ENCODE data around the gene BRD1. TPM values are rescaled to one million over a fixed set of nuclear protein-coding genes. Genes with fewer than 3 reads are reported as not detected.

BRD1 gene
- polyA plus RNA-seq, 3 donors = 0.61 to 13.8 (median 0.86) TPM

DNA sequence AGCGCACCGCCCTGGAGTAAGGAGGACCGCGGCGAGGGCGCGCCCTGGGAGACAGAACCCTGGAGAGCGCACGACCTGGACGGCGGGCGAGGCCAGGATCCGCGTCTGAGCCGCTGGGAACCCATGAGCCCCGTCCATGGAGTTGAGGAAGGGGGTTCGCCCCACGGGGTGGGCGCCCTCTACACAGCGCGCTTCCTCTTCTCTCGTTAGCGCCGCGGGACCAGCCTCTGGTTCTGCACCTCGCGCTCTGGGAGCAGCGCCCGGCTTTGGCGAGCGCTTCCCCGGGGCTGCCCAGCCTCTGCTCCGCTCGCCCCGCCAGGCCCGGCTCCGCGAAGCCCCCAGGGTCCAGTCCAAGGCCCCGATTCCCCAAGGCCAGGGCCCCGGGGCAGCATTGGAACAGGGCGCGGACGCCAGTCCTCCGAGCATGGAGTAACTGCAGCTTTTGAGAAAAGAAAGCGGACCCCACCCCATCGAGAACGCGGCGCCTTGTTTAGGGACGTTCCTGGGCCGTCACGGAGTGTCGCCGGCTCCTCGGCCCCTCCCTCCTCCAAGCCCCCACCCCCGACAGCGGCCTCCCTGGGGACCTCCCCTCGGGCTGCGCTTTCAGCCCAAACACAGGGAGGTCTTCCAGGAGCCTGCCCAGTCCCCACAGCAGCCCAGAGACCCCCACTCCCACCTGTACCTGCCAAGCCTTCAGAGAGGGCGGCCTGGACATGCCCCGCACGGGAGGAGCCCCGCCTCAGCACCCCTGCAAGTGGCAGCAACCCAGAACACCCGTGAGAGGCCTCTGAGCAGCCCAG, 56.2 kb downstream of the BRD1 start:
- no peak overlapping the region for H3K27ac Mint-ChIP-seq
- intact Hi-C loops (cut with micrococcal nuclease) = no loop called here
- Histone ChIP-seq H3K36me3 (replicated peaks in 1 of 2; ENCODE audit: control insufficient read depth in 1 of 2, insufficient read depth in 2 of 2, low read length in 2 of 2) (peaks cover 35 to 48% of the 10 kb centered on the region in 2 donors), H4K20me1 (ENCODE audit: insufficient read depth, low read length) (peaks cover 30% of the 10 kb centered on the region), H3K4me3 (replicated peaks in 1 of 3; ENCODE audit: low read depth in 2 of 3, low read length in 3 of 3) (no peak overlapping the region), H3K27me3 (ENCODE audit: control insufficient read depth in 2 of 2, insufficient read depth in 2 of 2, low read length in 2 of 2) (no peaks in the 10 kb centered on the region), H3K27ac (ENCODE audit: low read depth in 1 of 2, low read length in 2 of 2) (no peak overlapping the region), H3K9me3 (replicated peaks in 1 of 2; ENCODE audit: control insufficient read depth in 1 of 2, insufficient read depth in 1 of 2, low read length in 2 of 2) (peaks cover 6 to 10% of the 10 kb centered on the region in 2 donors), H3K4me1 (ENCODE audit: control insufficient read depth in 1 of 2, insufficient read depth in 2 of 2, low read length in 2 of 2) (no peaks in the 10 kb centered on the region), H3K4me2 (replicated peaks; ENCODE audit: extremely low read depth, low read length, poor library complexity, severe bottlenecking) (no peak overlapping the region), H3K9ac (ENCODE audit: insufficient read depth, low read length, poor library complexity, severe bottlenecking) (no peak overlapping the region), H2AFZ (ENCODE audit: insufficient read depth, low read depth, low read length, poor library complexity, severe bottlenecking) (no peak overlapping the region), H3K79me2 (ENCODE audit: insufficient read depth, low read length) (no peaks in the 10 kb centered on the region)
- H3K4me1 Mint-ChIP-seq = no peaks in the 10 kb centered on the region
- TF ChIP-seq, protein P1, sequence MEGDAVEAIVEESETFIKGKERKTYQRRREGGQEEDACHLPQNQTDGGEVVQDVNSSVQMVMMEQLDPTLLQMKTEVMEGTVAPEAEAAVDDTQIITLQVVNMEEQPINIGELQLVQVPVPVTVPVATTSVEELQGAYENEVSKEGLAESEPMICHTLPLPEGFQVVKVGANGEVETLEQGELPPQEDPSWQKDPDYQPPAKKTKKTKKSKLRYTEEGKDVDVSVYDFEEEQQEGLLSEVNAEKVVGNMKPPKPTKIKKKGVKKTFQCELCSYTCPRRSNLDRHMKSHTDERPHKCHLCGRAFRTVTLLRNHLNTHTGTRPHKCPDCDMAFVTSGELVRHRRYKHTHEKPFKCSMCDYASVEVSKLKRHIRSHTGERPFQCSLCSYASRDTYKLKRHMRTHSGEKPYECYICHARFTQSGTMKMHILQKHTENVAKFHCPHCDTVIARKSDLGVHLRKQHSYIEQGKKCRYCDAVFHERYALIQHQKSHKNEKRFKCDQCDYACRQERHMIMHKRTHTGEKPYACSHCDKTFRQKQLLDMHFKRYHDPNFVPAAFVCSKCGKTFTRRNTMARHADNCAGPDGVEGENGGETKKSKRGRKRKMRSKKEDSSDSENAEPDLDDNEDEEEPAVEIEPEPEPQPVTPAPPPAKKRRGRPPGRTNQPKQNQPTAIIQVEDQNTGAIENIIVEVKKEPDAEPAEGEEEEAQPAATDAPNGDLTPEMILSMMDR (IDR thresholded peaks at IDR 0.05) = no peak
- H3K9me3 Mint-ChIP-seq = peaks cover 7 to 19% (median 10%) of the 10 kb centered on the region in 7 donors
- WGBS (ENCODE audit: insufficient coverage) = 50% methylated on average over 62 of the region's 64 CpGs
- H3K27me3 Mint-ChIP-seq (ENCODE audit: low read depth in 3 of 3) = peaks cover 7 to 22% (median 8%) of the 10 kb centered on the region in 3 donors
- H3K36me3 Mint-ChIP-seq = peaks cover 33 to 47% of the 10 kb centered on the region in 2 donors
- H3K4me3 Mint-ChIP-seq = peak overlapping the region in 1 of 2 donors; percentile 26
- no peak for DNase-seq

DNA sequence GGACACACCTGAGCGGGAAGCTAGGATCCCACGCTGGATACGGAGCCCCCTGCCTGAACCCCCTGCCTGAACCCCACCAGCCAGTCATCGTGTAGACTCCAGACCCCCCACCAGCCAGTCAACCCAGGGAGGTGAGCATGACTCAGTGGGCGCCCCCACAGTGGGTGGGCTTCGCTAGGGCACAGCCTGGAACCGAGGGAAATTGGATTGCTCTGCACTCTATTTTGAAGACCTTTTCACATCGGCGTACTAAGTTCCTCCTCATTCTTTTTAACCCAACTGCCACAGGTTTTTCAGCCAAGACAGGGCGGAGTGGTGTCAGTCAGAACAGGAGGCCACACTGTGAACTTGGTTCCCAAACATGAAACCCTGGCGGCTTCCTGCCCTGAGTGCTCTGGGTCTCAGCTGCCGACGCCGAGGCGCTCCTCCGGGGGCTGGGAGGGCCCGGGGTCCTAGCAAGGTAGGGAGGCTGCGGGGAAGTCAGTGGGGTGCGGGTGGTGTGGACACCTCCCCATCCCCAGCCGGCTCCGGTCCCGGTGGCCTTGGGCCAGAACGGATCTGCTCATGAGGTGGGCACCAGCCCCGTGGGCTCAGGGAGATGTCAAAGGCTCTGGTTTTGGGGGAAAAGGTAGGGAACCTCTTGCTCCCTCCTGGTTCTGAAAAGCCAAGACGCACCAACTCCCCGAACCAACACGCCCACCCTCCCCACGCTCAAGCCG, 57.0 kb downstream of the BRD1 start:
- H3K4me2 ChIP-seq (replicated peaks; ENCODE audit: extremely low read depth, low read length, poor library complexity, severe bottlenecking) = no peak overlapping the region
- H3K27ac Mint-ChIP-seq = no peak overlapping the region
- H4K20me1 ChIP-seq (ENCODE audit: insufficient read depth, low read length) = peaks cover 24% of the 10 kb centered on the region
- no peak overlapping the region for H3K9ac ChIP-seq (ENCODE audit: insufficient read depth, low read length, poor library complexity, severe bottlenecking)
- WGBS (ENCODE audit: insufficient coverage) = 80% methylated on average over 19 of the region's 29 CpGs
- peaks cover 32 to 41% of the 10 kb centered on the region in 2 donors for H3K36me3 Mint-ChIP-seq
- peaks cover 7 to 18% (median 13%) of the 10 kb centered on the region in 7 donors for H3K9me3 Mint-ChIP-seq
- intact Hi-C loops (cut with micrococcal nuclease) = no loop called here
- peak overlapping the region in 1 of 2 donors; percentile 26 for H3K4me3 Mint-ChIP-seq
- H3K27ac ChIP-seq (ENCODE audit: low read depth in 1 of 2, low read length in 2 of 2) = no peak overlapping the region
- H2AFZ ChIP-seq (ENCODE audit: insufficient read depth, low read depth, low read length, poor library complexity, severe bottlenecking) = no peak overlapping the region
- no peaks in the 10 kb centered on the region for H3K4me1 ChIP-seq (ENCODE audit: control insufficient read depth in 1 of 2, insufficient read depth in 2 of 2, low read length in 2 of 2)
- peaks cover 28 to 42% of the 10 kb centered on the region in 2 donors for H3K36me3 ChIP-seq (replicated peaks in 1 of 2; ENCODE audit: control insufficient read depth in 1 of 2, insufficient read depth in 2 of 2, low read length in 2 of 2)
- H3K27me3 ChIP-seq (ENCODE audit: control insufficient read depth in 2 of 2, insufficient read depth in 2 of 2, low read length in 2 of 2) = no peaks in the 10 kb centered on the region
- H3K27me3 Mint-ChIP-seq (ENCODE audit: low read depth in 3 of 3) = peaks cover 7 to 22% (median 8%) of the 10 kb centered on the region in 3 donors
- DNase-seq = no peak
- no peaks in the 10 kb centered on the region for H3K4me1 Mint-ChIP-seq
- TF ChIP-seq, protein P1 (IDR thresholded peaks at IDR 0.05) = no peak
- H3K9me3 ChIP-seq (replicated peaks in 1 of 2; ENCODE audit: control insufficient read depth in 1 of 2, insufficient read depth in 1 of 2, low read length in 2 of 2) = peaks cover 6 to 18% of the 10 kb centered on the region in 2 donors
- H3K4me3 ChIP-seq (replicated peaks in 1 of 3; ENCODE audit: low read depth in 2 of 3, low read length in 3 of 3) = no peak overlapping the region
- H3K79me2 ChIP-seq (ENCODE audit: insufficient read depth, low read length) = no peaks in the 10 kb centered on the region

Data from CD14-positive monocyte (primary cell).